ENCODE data around the gene STAP1.
"Not testable (repeated sequence)": the region's sequence is repeated elsewhere in the genome, so short reads cannot be mapped to it uniquely, and the experiment has no call there.

The STAP1 gene

GRCh38 chr4:67603310-67604028, 44.9 kb downstream of the STAP1 start:
- no peaks in the 10 kb centered on the region for H3K36me3 ChIP-seq (ENCODE audit: control insufficient read depth, insufficient read depth, low read length)
- H3K4me3 ChIP-seq (ENCODE audit: low read length), result no peak overlapping the region
- H3K4me1 ChIP-seq (ENCODE audit: control insufficient read depth, insufficient read depth, low read length), result no peaks in the 10 kb centered on the region
- H3K27me3 ChIP-seq (ENCODE audit: control insufficient read depth, insufficient read depth, low read length), result no peaks in the 10 kb centered on the region
- no peak overlapping the region for H3K9ac ChIP-seq (ENCODE audit: low read length)
- no peak overlapping the region for H3K27ac ChIP-seq (ENCODE audit: low read depth, low read length)

GRCh38 chr4:67604029-67604381, 45.5 kb downstream of the STAP1 start:
- H3K9ac ChIP-seq (ENCODE audit: low read length), result no peak overlapping the region
- no peaks in the 10 kb centered on the region for H3K36me3 ChIP-seq (ENCODE audit: control insufficient read depth, insufficient read depth, low read length)
- H3K27ac ChIP-seq (ENCODE audit: low read depth, low read length), result no peak overlapping the region
- no peaks in the 10 kb centered on the region for H3K4me1 ChIP-seq (ENCODE audit: control insufficient read depth, insufficient read depth, low read length)
- H3K27me3 ChIP-seq (ENCODE audit: control insufficient read depth, insufficient read depth, low read length), result no peaks in the 10 kb centered on the region
- H3K4me3 ChIP-seq (ENCODE audit: low read length), result no peak overlapping the region

GRCh38 chr4:67604749-67605148, 46.2 kb downstream of the STAP1 start:
- no peaks in the 10 kb centered on the region for H3K36me3 ChIP-seq (ENCODE audit: control insufficient read depth, insufficient read depth, low read length)
- no peaks in the 10 kb centered on the region for H3K27me3 ChIP-seq (ENCODE audit: control insufficient read depth, insufficient read depth, low read length)
- H3K27ac ChIP-seq (ENCODE audit: low read depth, low read length), result no peak overlapping the region
- no peaks in the 10 kb centered on the region for H3K4me1 ChIP-seq (ENCODE audit: control insufficient read depth, insufficient read depth, low read length)
- no peak overlapping the region for H3K4me3 ChIP-seq (ENCODE audit: low read length)
- H3K9ac ChIP-seq (ENCODE audit: low read length), result no peak overlapping the region

- no peak overlapping the region for H3K4me3 ChIP-seq (ENCODE audit: low read length)
- H3K36me3 ChIP-seq (ENCODE audit: control insufficient read depth, insufficient read depth, low read length), result no peaks in the 10 kb centered on the region
- no peaks in the 10 kb centered on the region for H3K4me1 ChIP-seq (ENCODE audit: control insufficient read depth, insufficient read depth, low read length)
- no peaks in the 10 kb centered on the region for H3K27me3 ChIP-seq (ENCODE audit: control insufficient read depth, insufficient read depth, low read length)
- H3K27ac ChIP-seq (ENCODE audit: low read depth, low read length), result no peak overlapping the region
- no peak overlapping the region for H3K9ac ChIP-seq (ENCODE audit: low read length)
Measured at GRCh38 chr4:67608027-67608426, 49.5 kb downstream of the STAP1 start.

GRCh38 chr4:67614186-67614585, 55.7 kb downstream of the STAP1 start:
- Histone ChIP-seq H3K4me3 (ENCODE audit: low read length) (no peak overlapping the region), H3K36me3 (ENCODE audit: control insufficient read depth, insufficient read depth, low read length) (peaks cover 2% of the 10 kb centered on the region), H3K4me1 (ENCODE audit: control insufficient read depth, insufficient read depth, low read length) (no peaks in the 10 kb centered on the region), H3K9ac (ENCODE audit: low read length) (no peak overlapping the region), H3K27me3 (ENCODE audit: control insufficient read depth, insufficient read depth, low read length) (no peaks in the 10 kb centered on the region), H3K27ac (ENCODE audit: low read depth, low read length) (no peak overlapping the region)

- Histone ChIP-seq H3K4me1 (ENCODE audit: control insufficient read depth, insufficient read depth, low read length) (no peaks in the 10 kb centered on the region), H3K9ac (ENCODE audit: low read length) (no peak overlapping the region), H3K27ac (ENCODE audit: low read depth, low read length) (no peak overlapping the region), H3K27me3 (ENCODE audit: control insufficient read depth, insufficient read depth, low read length) (no peaks in the 10 kb centered on the region), H3K4me3 (ENCODE audit: low read length) (no peak overlapping the region), H3K36me3 (ENCODE audit: control insufficient read depth, insufficient read depth, low read length) (peaks cover 3% of the 10 kb centered on the region)
Measured at GRCh38 chr4:67615119-67615518, 56.6 kb downstream of the STAP1 start.

- H3K4me3 ChIP-seq (ENCODE audit: low read length), result no peak overlapping the region
- H3K27ac ChIP-seq (ENCODE audit: low read depth, low read length), result no peak overlapping the region
- H3K27me3 ChIP-seq (ENCODE audit: control insufficient read depth, insufficient read depth, low read length), result no peaks in the 10 kb centered on the region
Measured at GRCh38 chr4:67616478-67616877, 58.0 kb downstream of the STAP1 start.

GRCh38 chr4:67624939-67625338, 66.4 kb downstream of the STAP1 start:
- H3K36me3 ChIP-seq (ENCODE audit: control insufficient read depth, insufficient read depth, low read length), result peaks cover 7% of the 10 kb centered on the region
- no peak overlapping the region for H3K9ac ChIP-seq (ENCODE audit: low read length)
- H3K27ac ChIP-seq (ENCODE audit: low read depth, low read length), result no peak overlapping the region
- no peaks in the 10 kb centered on the region for H3K27me3 ChIP-seq (ENCODE audit: control insufficient read depth, insufficient read depth, low read length)
- H3K4me1 ChIP-seq (ENCODE audit: control insufficient read depth, insufficient read depth, low read length), result no peaks in the 10 kb centered on the region
- no peak overlapping the region for H3K4me3 ChIP-seq (ENCODE audit: low read length)

More at GRCh38 chr4:67616478-67616877, 58.0 kb downstream of the STAP1 start:
- H3K9ac ChIP-seq (ENCODE audit: low read length), result no peak overlapping the region
- no peaks in the 10 kb centered on the region for H3K4me1 ChIP-seq (ENCODE audit: control insufficient read depth, insufficient read depth, low read length)
- peaks cover 9% of the 10 kb centered on the region for H3K36me3 ChIP-seq (ENCODE audit: control insufficient read depth, insufficient read depth, low read length)

GRCh38 chr4:67632492-67632891, 74.0 kb downstream of the STAP1 start:
- Histone ChIP-seq H3K4me3 (ENCODE audit: low read length) (no peak overlapping the region), H3K27me3 (ENCODE audit: control insufficient read depth, insufficient read depth, low read length) (no peaks in the 10 kb centered on the region), H3K27ac (ENCODE audit: low read depth, low read length) (no peak overlapping the region), H3K9ac (ENCODE audit: low read length) (no peak overlapping the region), H3K36me3 (ENCODE audit: control insufficient read depth, insufficient read depth, low read length) (no peaks in the 10 kb centered on the region), H3K4me1 (ENCODE audit: control insufficient read depth, insufficient read depth, low read length) (no peaks in the 10 kb centered on the region)

- Histone ChIP-seq H3K36me3 (ENCODE audit: control insufficient read depth, insufficient read depth, low read length) (peaks cover 3% of the 10 kb centered on the region), H3K9ac (ENCODE audit: low read length) (no peak overlapping the region)
Measured at GRCh38 chr4:67634741-67635140, 76.2 kb downstream of the STAP1 start.

GRCh38 chr4:67635331-67635730, 76.8 kb downstream of the STAP1 start:
- Histone ChIP-seq H3K27ac (ENCODE audit: low read depth, low read length) (no peak overlapping the region), H3K27me3 (ENCODE audit: control insufficient read depth, insufficient read depth, low read length) (no peaks in the 10 kb centered on the region), H3K9ac (ENCODE audit: low read length) (no peak overlapping the region), H3K36me3 (ENCODE audit: control insufficient read depth, insufficient read depth, low read length) (peaks cover 3% of the 10 kb centered on the region), H3K4me1 (ENCODE audit: control insufficient read depth, insufficient read depth, low read length) (no peaks in the 10 kb centered on the region), H3K4me3 (ENCODE audit: low read length) (no peak overlapping the region)

More at GRCh38 chr4:67634741-67635140, 76.2 kb downstream of the STAP1 start:
- Histone ChIP-seq H3K4me1 (ENCODE audit: control insufficient read depth, insufficient read depth, low read length) (no peaks in the 10 kb centered on the region), H3K27me3 (ENCODE audit: control insufficient read depth, insufficient read depth, low read length) (no peaks in the 10 kb centered on the region), H3K4me3 (ENCODE audit: low read length) (no peak overlapping the region), H3K27ac (ENCODE audit: low read depth, low read length) (no peak overlapping the region)

- not testable (repeated sequence) for H3K27me3 ChIP-seq (ENCODE audit: control insufficient read depth, insufficient read depth, low read length); H3K36me3 ChIP-seq (ENCODE audit: control insufficient read depth, insufficient read depth, low read length); H3K9ac ChIP-seq (ENCODE audit: low read length); H3K4me3 ChIP-seq (ENCODE audit: low read length); H3K27ac ChIP-seq (ENCODE audit: low read depth, low read length); H3K4me1 ChIP-seq (ENCODE audit: control insufficient read depth, insufficient read depth, low read length)
Measured at GRCh38 chr4:67636978-67637377, 78.5 kb downstream of the STAP1 start.

- no peak overlapping the region for H3K9ac ChIP-seq (ENCODE audit: low read length)
- H3K4me3 ChIP-seq (ENCODE audit: low read length), result no peak overlapping the region
- no peak overlapping the region for H3K27ac ChIP-seq (ENCODE audit: low read depth, low read length)
- H3K27me3 ChIP-seq (ENCODE audit: control insufficient read depth, insufficient read depth, low read length), result no peaks in the 10 kb centered on the region
- H3K36me3 ChIP-seq (ENCODE audit: control insufficient read depth, insufficient read depth, low read length), result peaks cover 3% of the 10 kb centered on the region
- no peaks in the 10 kb centered on the region for H3K4me1 ChIP-seq (ENCODE audit: control insufficient read depth, insufficient read depth, low read length)
Measured at GRCh38 chr4:67638136-67638535, 79.6 kb downstream of the STAP1 start.

Measured in rectal smooth muscle tissue (tissue), 1 donor.